H1 (cell line): ENCODE data around the gene TMEM255B. TPM values are rescaled to one million over a fixed set of nuclear protein-coding genes. Genes with fewer than 3 reads are reported as not detected.

Source experiments
- ASH2L ChIP-seq: fragments of 200-600, 300-600 bp; sonication (generic); IDR thresholded peaks from one replicate; pipeline ENCODE4 v1.7.1; 2017; ENCODE audit warnings: low read length
- CHD7 ChIP-seq: fragments of 300-600 bp; sonication (generic); IDR thresholded peaks from 2 replicates; pipeline ENCODE4 v1.7.1; 2012; ENCODE audit warnings: low read length, moderate library complexity, mild to moderate bottlenecking, inconsistent platforms; ENCODE audit not compliant: insufficient replicate concordance
- CREB1 ChIP-seq: IDR thresholded peaks from 2 replicates; pipeline ENCODE4 v1.6.1; 2012; ENCODE audit warnings: inconsistent platforms
- FOSL1 ChIP-seq: IDR thresholded peaks from 2 replicates; pipeline ENCODE4 v1.6.1; 2011; ENCODE audit warnings: mild to moderate bottlenecking, low read depth, low read length, moderate library complexity; ENCODE audit not compliant: insufficient read depth
- KDM1A ChIP-seq: fragments of 200-600, 300-600 bp; sonication (generic); IDR thresholded peaks from 2 replicates; pipeline ENCODE4 v1.7.1; 2016; ENCODE audit warnings: mild to moderate bottlenecking, low read length, borderline replicate concordance
- NANOG ChIP-seq: IDR thresholded peaks from 2 replicates; pipeline ENCODE4 v1.6.1; 2011; ENCODE audit warnings: low read length, low read depth, mild to moderate bottlenecking, inconsistent platforms; ENCODE audit not compliant: insufficient read depth, poor library complexity, severe bottlenecking
- SIX5 ChIP-seq: IDR thresholded peaks from 2 replicates; pipeline ENCODE4 v1.6.1; 2011; ENCODE audit warnings: mild to moderate bottlenecking, low read depth, low read length
- USF2 ChIP-seq: IDR thresholded peaks from 2 replicates; pipeline ENCODE4 v1.6.1; 2011; ENCODE audit warnings: low read length, improper control_type of control experiment
- YY1 ChIP-seq: IDR thresholded peaks from 2 replicates; pipeline ENCODE4 v1.6.1; 2011; ENCODE audit warnings: low read depth, mild to moderate bottlenecking, low read length
- polyA plus RNA-seq, 7 experiments: library from polyadenylated mRNA; depleted of rRNA in 3 of 7; stranded (reverse) in 5 of 7; unstranded in 2 of 7; fragments of >200 nt in 5 of 7; fragments of 200-250 nt in 2 of 7; gene quantifications; 1 replicate in 5 of 7; 2 replicates in 1 of 7; 4 replicates in 1 of 7; pipeline versions ENCODE4 v1.2.1 to v1.2.3, GENCODE V29; 2011 to 2013; ENCODE audit warnings: missing spikeins in 2 of 7, mixed read lengths in 2 of 7
- total RNA-seq: library from RNA; stranded (reverse); fragmentation: NEBNext Ultra II Directional; extraction: Animal tissue kit (Norgen Biotek cat#: 25700); gene quantifications from 2 replicates; pipeline ENCODE4 v1.2.1, GENCODE V29; 2021

The TMEM255B gene
- total and polyA plus RNA-seq, 2 of the 8 experiments (the other 6 are each of a cell fraction or from before 2014, with no cell fraction given) = 3.4 to 4.4 TPM

- no peak for TF ChIP-seq CHD7
- TF ChIP-seq SIX5 = no peak
- no peak for TF ChIP-seq FOSL1
- TF ChIP-seq NANOG = no peak
- TF ChIP-seq USF2 = no peak
- TF ChIP-seq KDM1A = no peak
- TF ChIP-seq ASH2L = no peak
- no peak for TF ChIP-seq YY1
- TF ChIP-seq CREB1 = no peak
These were observed 56.4 kb downstream of the TMEM255B start (continued) for GRCh38 chr13:113815151-113816058.
